ENCODE data around the gene RPS6KB2.
"Not testable (repeated sequence)": the region's sequence is repeated elsewhere in the genome, so short reads cannot be mapped to it uniquely, and the experiment has no call there.

RPS6KB2 gene

GRCh38 chr11:67397986-67398660, 30.2 kb upstream of the RPS6KB2 start:
- no peak for DNase-seq

GRCh38 chr11:67398661-67399563, 29.4 kb upstream of the RPS6KB2 start:
- no peak for DNase-seq

GRCh38 chr11:67400251-67400941, 27.9 kb upstream of the RPS6KB2 start:
- no peak for DNase-seq

GRCh38 chr11:67400942-67401494, 27.3 kb upstream of the RPS6KB2 start:
- DNase-seq: no peak

GRCh38 chr11:67401495-67402191, 26.7 kb upstream of the RPS6KB2 start, which contains the start of gene PPP1CA:
PPP1CA (minus strand) TSS chr11:67401858; CDS start chr11:67401782, 76 bp downstream.
- peak; percentile 79 for DNase-seq

GRCh38 chr11:67402192-67402839, 26.0 kb upstream of the RPS6KB2 start:
- DNase-seq: not testable (repeated sequence)

GRCh38 chr11:67403085-67403484, 25.2 kb upstream of the RPS6KB2 start:
- not testable (repeated sequence) for DNase-seq

- no peak for DNase-seq
Observed at GRCh38 chr11:67404515-67405195, 23.6 kb upstream of the RPS6KB2 start.

GRCh38 chr11:67405196-67405567, 23.1 kb upstream of the RPS6KB2 start:
- DNase-seq: no peak

GRCh38 chr11:67405688-67406339, 22.5 kb upstream of the RPS6KB2 start:
- no peak for DNase-seq

- no peak for DNase-seq
Observed at GRCh38 chr11:67406420-67406968, 21.8 kb upstream of the RPS6KB2 start.

- DNase-seq: no peak
Observed at GRCh38 chr11:67406969-67407687, 21.2 kb upstream of the RPS6KB2 start.

- DNase-seq: no peak
Observed at GRCh38 chr11:67407688-67408163, 20.6 kb upstream of the RPS6KB2 start.

- DNase-seq: no peak
Observed at GRCh38 chr11:67408437-67409200, 19.7 kb upstream of the RPS6KB2 start.

- no peak for DNase-seq
Observed at GRCh38 chr11:67409261-67409666, 19.0 kb upstream of the RPS6KB2 start.

GRCh38 chr11:67409781-67410368, 18.4 kb upstream of the RPS6KB2 start:
- no peak for DNase-seq

GRCh38 chr11:67410369-67410831, 17.9 kb upstream of the RPS6KB2 start:
- no peak for DNase-seq

Measured in GOT3 (cell line).